ENCODE data around the gene TPSG1.
A peak's percentile ranks its signal among the peaks of the same experiment; 100 is the strongest.
"Not testable (repeated sequence)": the region's sequence is repeated elsewhere in the genome, so short reads cannot be mapped to it uniquely, and the experiment has no call there.

The TPSG1 gene

GRCh38 chr16:1225051-1225451 lies at the start of gene TPSG1:
Gene TPSG1 (minus strand): TSS chr16:1225268. CDS start chr16:1225252, 16 bp downstream.
- no peak for DNase-seq

- DNase-seq: no peak
Measured at GRCh38 chr16:1274767-1275166, 49.7 kb upstream of the TPSG1 start.

GRCh38 chr16:1273816-1274215 lies 48.7 kb upstream of the TPSG1 start:
- DNase-seq: no peak

- no peak for DNase-seq
Measured at GRCh38 chr16:1272453-1273198, 47.6 kb upstream of the TPSG1 start.

DNA sequence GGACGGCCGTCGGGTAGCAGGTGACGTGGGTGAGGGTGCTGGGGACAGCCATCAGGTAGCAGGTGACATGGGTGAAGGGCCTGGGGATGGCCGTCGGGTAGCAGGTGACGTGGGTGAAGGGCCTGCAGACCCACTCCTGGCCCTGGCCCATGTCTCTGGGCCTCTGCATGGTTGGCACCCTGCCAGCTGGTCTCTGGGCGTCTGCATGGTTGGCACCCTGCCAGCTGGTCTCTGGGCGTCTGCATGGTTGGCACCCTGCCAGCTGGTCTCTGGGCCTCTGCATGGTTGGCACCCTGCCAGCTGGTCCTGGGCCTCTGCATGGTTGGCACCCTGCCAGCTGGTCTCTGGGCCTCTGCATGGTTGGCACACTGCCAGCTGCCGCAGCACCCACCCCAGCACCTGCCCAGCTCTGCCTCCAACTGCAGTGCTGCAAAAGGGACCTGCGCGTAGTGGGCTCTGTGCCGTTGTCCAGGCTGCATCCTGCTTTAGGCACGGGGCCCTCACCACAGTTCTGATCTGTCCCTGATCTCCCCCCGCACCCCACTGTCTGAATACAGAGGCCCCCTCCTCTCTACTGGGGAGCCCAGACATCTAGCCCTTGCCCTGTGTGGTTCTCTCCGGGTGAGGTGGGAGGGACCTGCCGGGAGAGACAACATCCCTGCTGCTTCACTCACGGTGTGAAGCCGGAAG lies 46.8 kb upstream of the TPSG1 start:
- peak; percentile 63 for DNase-seq

- DNase-seq: no peak
Measured at GRCh38 chr16:1271380-1271723, 46.3 kb upstream of the TPSG1 start.

DNA sequence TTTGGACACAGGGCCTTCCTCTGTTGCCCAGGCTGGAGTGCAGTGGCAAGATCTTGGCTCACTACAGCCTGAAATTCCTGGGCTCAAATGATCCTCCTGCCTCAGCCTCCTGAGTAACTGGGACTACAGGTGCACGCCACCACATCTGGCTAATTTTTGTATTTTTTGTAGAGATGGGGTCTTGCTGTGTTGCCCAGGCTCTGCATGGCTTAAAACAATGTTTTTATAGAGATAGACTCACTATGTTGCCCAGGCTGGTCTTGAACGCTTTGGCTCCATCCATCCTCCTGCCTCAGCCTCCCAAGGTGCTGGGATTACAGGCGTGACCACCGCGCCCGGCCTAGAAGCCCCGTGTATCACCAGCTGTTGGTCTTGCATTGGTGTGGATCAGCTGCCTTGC lies 44.4 kb upstream of the TPSG1 start:
- DNase-seq: not testable (repeated sequence)

DNA sequence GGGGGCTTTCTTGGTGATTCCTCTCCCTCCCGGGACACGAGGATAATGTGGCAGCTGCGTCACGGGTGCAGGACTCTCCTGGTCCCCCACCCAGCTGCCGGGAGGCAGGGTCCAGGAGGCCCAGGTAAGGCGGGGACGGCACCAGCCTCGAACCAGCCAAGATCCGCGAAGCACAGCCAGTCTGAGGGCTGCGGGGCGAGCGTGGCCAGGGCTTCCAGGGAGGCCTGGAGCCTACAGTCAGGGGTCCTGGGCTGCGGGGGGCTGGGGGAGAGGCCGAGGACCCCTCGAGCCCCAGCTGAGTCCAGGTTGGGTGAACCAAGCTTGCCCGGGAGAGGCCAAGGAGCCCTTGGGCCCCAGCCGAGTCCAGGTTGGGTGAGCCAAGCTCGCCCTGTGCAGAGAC lies 40.8 kb upstream of the TPSG1 start:
- no peak for DNase-seq

DNA sequence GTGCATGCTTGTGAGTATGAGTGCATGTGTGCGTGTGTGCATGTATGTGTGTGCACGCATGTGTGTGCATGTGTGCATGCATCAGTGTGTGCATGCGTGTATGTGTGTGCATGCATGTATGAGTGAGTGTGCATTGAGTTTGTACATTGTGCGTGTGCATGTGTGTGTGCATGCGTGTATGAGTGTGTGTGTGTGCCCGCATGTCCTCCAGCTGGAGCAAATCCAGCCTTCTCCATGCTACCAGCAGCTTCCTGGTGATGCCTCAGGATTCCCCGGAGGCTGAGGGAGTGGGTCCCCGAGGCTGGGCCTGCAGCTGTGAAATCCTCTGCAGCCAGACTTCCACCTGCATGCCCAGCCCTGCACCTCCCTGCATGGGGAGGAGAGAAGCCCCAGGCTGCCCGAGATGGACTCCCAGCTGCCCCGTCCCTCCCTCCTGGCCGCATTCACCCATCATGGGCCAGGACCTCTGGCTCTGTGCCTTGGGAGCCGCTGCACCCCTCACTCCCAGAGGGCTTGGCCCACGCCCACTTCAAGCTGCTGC lies 40.1 kb upstream of the TPSG1 start:
- no peak for DNase-seq

GRCh38 chr16:1264345-1265089 lies 39.4 kb upstream of the TPSG1 start:
- DNase-seq: no peak

DNA sequence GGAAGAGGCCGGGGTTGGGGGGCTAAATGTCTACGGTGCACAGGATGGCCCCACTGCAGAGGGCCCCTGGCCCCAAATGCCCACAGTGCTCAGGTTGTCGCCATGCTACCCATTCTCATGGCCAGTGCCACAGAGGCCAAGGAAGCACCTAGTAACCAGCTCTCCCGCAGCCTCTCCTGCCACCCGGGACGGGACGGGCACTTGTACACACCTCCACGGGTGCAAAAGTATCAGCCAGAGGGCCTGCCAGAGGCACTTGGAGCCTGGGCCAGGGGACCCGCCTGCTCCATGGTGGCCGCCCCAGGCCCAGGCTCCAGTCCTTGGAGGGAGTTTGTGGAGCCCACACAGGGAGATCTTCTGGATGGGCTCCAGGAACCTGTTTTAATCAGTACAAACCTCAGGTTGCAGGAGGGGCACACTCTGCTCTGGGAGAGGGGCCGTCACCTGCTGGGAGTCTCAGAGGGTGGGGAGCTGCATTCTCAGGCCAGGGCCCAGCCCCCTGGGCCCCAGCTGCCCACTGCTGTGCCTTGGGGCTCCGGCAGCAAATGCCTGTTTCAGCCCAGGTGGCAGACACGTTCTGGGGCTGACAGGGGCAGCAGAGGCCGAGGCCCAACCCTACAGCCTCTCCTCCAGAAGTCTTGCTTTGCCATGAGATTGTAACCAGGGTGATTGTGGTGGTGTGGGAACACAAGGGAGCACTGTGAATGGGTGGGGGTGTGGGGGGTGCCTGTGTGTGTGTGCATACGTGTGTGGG lies 38.7 kb upstream of the TPSG1 start:
- DNase-seq: no peak

- no peak for DNase-seq
Measured at GRCh38 chr16:1262846-1263221, 37.8 kb upstream of the TPSG1 start.

GRCh38 chr16:1262210-1262845 lies 37.3 kb upstream of the TPSG1 start:
- DNase-seq: no peak

GRCh38 chr16:1261131-1261892 lies 36.2 kb upstream of the TPSG1 start:
- no peak for DNase-seq

GRCh38 chr16:1260101-1260680 lies 35.1 kb upstream of the TPSG1 start:
- DNase-seq: no peak

DNA sequence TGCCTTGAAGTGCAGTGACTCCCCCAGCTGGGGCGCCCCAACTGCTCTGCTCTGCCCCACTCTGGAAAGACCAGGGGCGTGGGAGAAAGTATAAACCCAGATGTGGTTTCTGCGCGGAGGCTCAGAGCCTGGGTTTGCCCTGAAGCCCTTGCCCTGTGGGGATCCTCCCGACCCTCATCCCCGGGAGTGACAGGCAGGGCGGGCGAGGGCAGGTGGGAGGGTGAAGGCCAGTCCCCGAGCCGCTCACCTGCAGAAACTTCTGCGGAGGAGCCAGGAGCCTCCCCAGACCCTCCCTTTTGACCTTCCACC lies 34.6 kb upstream of the TPSG1 start:
- no peak for DNase-seq

DNA sequence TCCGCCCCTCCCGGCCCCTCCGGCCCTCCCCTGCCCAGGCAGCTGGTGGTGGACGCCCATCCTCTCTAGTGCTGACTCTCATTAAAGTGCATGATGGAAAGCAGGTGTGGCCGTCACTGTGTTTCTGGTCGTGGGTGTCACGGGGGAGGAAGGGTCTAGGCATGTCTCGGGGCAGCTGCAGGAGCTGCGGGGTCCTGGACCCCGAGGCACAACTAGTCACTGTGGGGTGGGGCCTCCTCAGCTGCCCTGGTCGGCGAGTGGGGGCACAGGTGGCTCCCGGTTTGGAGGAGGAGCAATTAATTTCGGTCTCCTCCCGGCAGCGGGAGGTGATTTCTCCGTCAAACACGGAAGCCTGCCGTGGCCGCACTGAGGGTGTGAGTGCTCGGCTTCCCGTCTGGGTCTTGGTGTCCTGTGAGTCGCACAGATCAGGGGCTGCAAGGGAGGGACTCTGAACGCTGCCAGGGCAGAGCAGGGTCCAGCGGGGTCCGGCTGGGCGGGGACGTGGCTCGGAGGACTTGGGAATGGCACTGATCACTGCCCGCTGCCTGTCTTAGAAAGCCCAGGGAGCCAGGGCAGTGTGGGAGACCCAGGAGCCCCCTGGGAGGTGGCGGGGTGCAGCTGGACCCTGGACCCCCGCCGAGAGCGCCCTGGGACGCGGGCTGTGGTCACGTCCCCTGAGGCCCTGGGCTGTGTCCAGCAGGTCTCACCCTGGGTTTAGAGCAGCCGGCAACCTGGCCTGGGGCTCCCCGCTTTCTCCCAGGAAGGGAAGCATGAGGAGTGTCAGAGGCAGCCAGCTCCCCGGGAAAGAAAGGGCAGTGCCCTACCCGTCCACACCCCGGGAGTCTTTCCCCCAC lies 34.1 kb upstream of the TPSG1 start:
- no peak for DNase-seq

- DNase-seq: no peak
Measured at GRCh38 chr16:1258225-1258600, 33.1 kb upstream of the TPSG1 start.

- DNase-seq: no peak
Measured at GRCh38 chr16:1257561-1258224, 32.6 kb upstream of the TPSG1 start.

- no peak for DNase-seq
Measured at GRCh38 chr16:1256874-1257322, 31.8 kb upstream of the TPSG1 start.
